ENCODE data around the gene HK1. TPM values are rescaled to one million over a fixed set of nuclear protein-coding genes. Genes with fewer than 3 reads are reported as not detected.

The HK1 gene
- polyA plus RNA-seq, 4 donors, result 3.8 to 21.8 (median 9.1) TPM

- 92 to 97% (median 92%) methylated on average over 16 of the region's 16 CpGs for WGBS, 3 donors
- peaks cover 0 to 34% (median 5%) of the 10 kb centered on the region in 3 donors for H3K36me3 ChIP-seq (ENCODE audit: control insufficient read depth in 3 of 3, insufficient read depth in 2 of 3, low read depth in 1 of 3, low read length in 3 of 3)
- no peak overlapping the region for H3K27ac ChIP-seq (ENCODE audit: low read depth in 1 of 3, low read length in 2 of 3)
- H3K27me3 ChIP-seq (ENCODE audit: control insufficient read depth in 3 of 3, insufficient read depth in 3 of 3, low read length in 3 of 3), result no peaks in the 10 kb centered on the region
- H3K9me3 ChIP-seq (ENCODE audit: control insufficient read depth in 2 of 2, insufficient read depth in 1 of 2, low read depth in 1 of 2, low read length in 1 of 2), result no peaks in the 10 kb centered on the region
- H3K4me3 ChIP-seq (ENCODE audit: low read depth in 1 of 3, low read length in 3 of 3), result no peak overlapping the region
- FAIRE-seq, result no peak
- DNase-seq, result no peak
- no peaks in the 10 kb centered on the region for H3K4me1 ChIP-seq (ENCODE audit: control insufficient read depth in 3 of 3, insufficient read depth in 2 of 3, low read depth in 1 of 3, low read length in 2 of 3)
Observed at GRCh38 chr10:69398466-69398865, 120.2 kb downstream of the HK1 start.

DNA sequence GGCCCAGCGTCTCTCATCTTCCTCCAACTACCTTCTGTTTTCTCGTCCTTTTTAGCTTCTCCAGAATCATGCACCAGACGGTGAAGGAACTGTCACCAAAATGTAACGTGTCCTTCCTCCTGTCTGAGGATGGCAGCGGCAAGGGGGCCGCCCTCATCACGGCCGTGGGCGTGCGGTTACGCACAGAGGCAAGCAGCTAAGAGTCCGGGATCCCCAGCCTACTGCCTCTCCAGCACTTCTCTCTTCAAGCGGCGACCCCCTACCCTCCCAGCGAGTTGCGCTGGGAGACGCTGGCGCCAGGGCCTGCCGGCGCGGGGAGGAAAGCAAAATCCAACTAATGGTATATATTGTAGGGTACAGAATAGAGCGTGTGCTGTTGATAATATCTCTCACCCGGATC is 122.6 kb downstream of the HK1 start:
- Histone ChIP-seq H3K27me3 (ENCODE audit: control insufficient read depth in 3 of 3, insufficient read depth in 3 of 3, low read length in 3 of 3) (no peaks in the 10 kb centered on the region), H3K9me3 (ENCODE audit: control insufficient read depth in 2 of 2, insufficient read depth in 1 of 2, low read depth in 1 of 2, low read length in 1 of 2) (no peaks in the 10 kb centered on the region), H3K36me3 (ENCODE audit: control insufficient read depth in 3 of 3, insufficient read depth in 2 of 3, low read depth in 1 of 3, low read length in 3 of 3) (peaks cover 0 to 22% (median 2%) of the 10 kb centered on the region in 3 donors), H3K4me3 (ENCODE audit: low read depth in 1 of 3, low read length in 3 of 3) (no peak overlapping the region), H3K27ac (ENCODE audit: low read depth in 1 of 3, low read length in 2 of 3) (no peak overlapping the region), H3K4me1 (ENCODE audit: control insufficient read depth in 3 of 3, insufficient read depth in 2 of 3, low read depth in 1 of 3, low read length in 2 of 3) (no peaks in the 10 kb centered on the region)
- FAIRE-seq (no peak), DNase-seq (no peak)
- WGBS, 3 donors, result 90 to 96% (median 92%) methylated on average over 23 of the region's 23 CpGs

GRCh38 chr10:69401416-69401815 is 123.1 kb downstream of the HK1 start:
- H3K9me3 ChIP-seq (ENCODE audit: control insufficient read depth in 2 of 2, insufficient read depth in 1 of 2, low read depth in 1 of 2, low read length in 1 of 2), result no peaks in the 10 kb centered on the region
- DNase-seq (no peak), FAIRE-seq (no peak)
- WGBS, 3 donors, result 86 to 93% (median 92%) methylated on average over 11 of the region's 11 CpGs
- no peak overlapping the region for H3K4me3 ChIP-seq (ENCODE audit: low read depth in 1 of 3, low read length in 3 of 3)
- no peaks in the 10 kb centered on the region for H3K4me1 ChIP-seq (ENCODE audit: control insufficient read depth in 3 of 3, insufficient read depth in 2 of 3, low read depth in 1 of 3, low read length in 2 of 3)
- peaks cover 0 to 22% (median 2%) of the 10 kb centered on the region in 3 donors for H3K36me3 ChIP-seq (ENCODE audit: control insufficient read depth in 3 of 3, insufficient read depth in 2 of 3, low read depth in 1 of 3, low read length in 3 of 3)
- no peak overlapping the region for H3K27ac ChIP-seq (ENCODE audit: low read depth in 1 of 3, low read length in 2 of 3)
- H3K27me3 ChIP-seq (ENCODE audit: control insufficient read depth in 3 of 3, insufficient read depth in 3 of 3, low read length in 3 of 3), result no peaks in the 10 kb centered on the region

DNA sequence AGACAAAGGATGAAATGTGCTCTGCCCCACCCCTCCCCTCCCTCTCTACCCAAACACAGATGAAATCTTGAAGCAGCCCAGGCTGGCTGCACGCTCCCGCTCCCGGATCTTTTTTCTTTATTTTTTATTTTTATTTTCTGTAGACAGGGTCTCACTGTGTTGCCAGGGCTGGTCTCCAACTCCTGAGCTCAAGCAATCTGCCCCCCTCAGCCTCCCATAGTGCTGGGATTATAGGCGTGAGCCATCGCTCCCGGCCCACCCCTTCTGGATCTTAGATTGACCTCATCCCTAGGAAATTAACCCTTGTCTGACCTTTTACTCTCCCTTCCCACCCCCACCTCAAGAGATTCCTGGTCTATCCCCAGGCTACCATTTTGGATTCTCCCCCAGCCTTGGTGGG is 124.1 kb downstream of the HK1 start:
- DNase-seq, result no peak
- Histone ChIP-seq H3K9me3 (ENCODE audit: control insufficient read depth in 2 of 2, insufficient read depth in 1 of 2, low read depth in 1 of 2, low read length in 1 of 2) (no peaks in the 10 kb centered on the region), H3K4me1 (ENCODE audit: control insufficient read depth in 3 of 3, insufficient read depth in 2 of 3, low read depth in 1 of 3, low read length in 2 of 3) (no peaks in the 10 kb centered on the region), H3K27ac (ENCODE audit: low read depth in 1 of 3, low read length in 2 of 3) (no peak overlapping the region), H3K27me3 (ENCODE audit: control insufficient read depth in 3 of 3, insufficient read depth in 3 of 3, low read length in 3 of 3) (no peaks in the 10 kb centered on the region), H3K4me3 (ENCODE audit: low read depth in 1 of 3, low read length in 3 of 3) (no peak overlapping the region), H3K36me3 (ENCODE audit: control insufficient read depth in 3 of 3, insufficient read depth in 2 of 3, low read depth in 1 of 3, low read length in 3 of 3) (peaks cover 0 to 22% (median 0%) of the 10 kb centered on the region in 3 donors)
- WGBS, 3 donors, result 88 to 91% (median 90%) methylated on average over 6 of the region's 6 CpGs
- no peak for FAIRE-seq

DNA sequence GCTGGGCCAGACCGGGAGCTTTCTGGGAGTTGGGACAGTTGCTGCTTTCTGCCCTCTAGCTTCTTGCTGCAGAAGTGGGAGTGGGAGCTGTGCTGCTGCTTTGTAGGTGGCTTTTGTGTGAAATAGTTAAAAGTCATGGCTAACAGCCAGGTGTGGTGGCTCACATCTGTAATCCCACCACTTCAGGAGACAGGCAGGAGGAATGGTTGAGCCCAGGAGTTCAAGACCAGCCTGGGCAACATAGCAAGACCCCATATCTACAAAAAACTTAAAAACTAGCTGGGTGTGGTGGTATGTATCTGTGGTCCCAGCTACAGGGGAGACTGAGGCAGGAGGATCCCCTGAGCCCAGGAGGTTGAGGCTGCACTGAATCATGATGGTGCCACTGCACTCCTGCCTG is 124.8 kb downstream of the HK1 start:
- peaks cover 0 to 2% (median 0%) of the 10 kb centered on the region in 3 donors for H3K4me1 ChIP-seq (ENCODE audit: control insufficient read depth in 3 of 3, insufficient read depth in 2 of 3, low read depth in 1 of 3, low read length in 2 of 3)
- FAIRE-seq (no peak), DNase-seq (no peak)
- no peak overlapping the region for H3K27ac ChIP-seq (ENCODE audit: low read depth in 1 of 3, low read length in 2 of 3)
- WGBS, 3 donors, result 31 to 72% (median 50%) methylated on average over 1 of the region's 1 CpG
- peaks cover 0 to 22% (median 0%) of the 10 kb centered on the region in 3 donors for H3K36me3 ChIP-seq (ENCODE audit: control insufficient read depth in 3 of 3, insufficient read depth in 2 of 3, low read depth in 1 of 3, low read length in 3 of 3)
- H3K4me3 ChIP-seq (ENCODE audit: low read depth in 1 of 3, low read length in 3 of 3), result no peak overlapping the region
- H3K27me3 ChIP-seq (ENCODE audit: control insufficient read depth in 3 of 3, insufficient read depth in 3 of 3, low read length in 3 of 3), result no peaks in the 10 kb centered on the region
- no peaks in the 10 kb centered on the region for H3K9me3 ChIP-seq (ENCODE audit: control insufficient read depth in 2 of 2, insufficient read depth in 1 of 2, low read depth in 1 of 2, low read length in 1 of 2)

GRCh38 chr10:69403519-69403918 is 125.2 kb downstream of the HK1 start:
- Histone ChIP-seq H3K27ac (ENCODE audit: low read depth in 1 of 3, low read length in 2 of 3) (no peak overlapping the region), H3K4me1 (ENCODE audit: control insufficient read depth in 3 of 3, insufficient read depth in 2 of 3, low read depth in 1 of 3, low read length in 2 of 3) (peaks cover 0 to 6% (median 0%) of the 10 kb centered on the region in 3 donors), H3K4me3 (ENCODE audit: low read depth in 1 of 3, low read length in 3 of 3) (no peak overlapping the region), H3K27me3 (ENCODE audit: control insufficient read depth in 3 of 3, insufficient read depth in 3 of 3, low read length in 3 of 3) (no peaks in the 10 kb centered on the region), H3K36me3 (ENCODE audit: control insufficient read depth in 3 of 3, insufficient read depth in 2 of 3, low read depth in 1 of 3, low read length in 3 of 3) (peaks cover 0 to 20% (median 0%) of the 10 kb centered on the region in 3 donors), H3K9me3 (ENCODE audit: control insufficient read depth in 2 of 2, insufficient read depth in 1 of 2, low read depth in 1 of 2, low read length in 1 of 2) (no peaks in the 10 kb centered on the region)
- FAIRE-seq, result no peak
- whole genome bisulfite sequencing, 3 donors, result 60 to 64% (median 62%) methylated on average over 3 of the region's 3 CpGs
- no peak for DNase-seq

- WGBS, 3 donors, result 71 to 86% (median 83%) methylated on average over 10 of the region's 10 CpGs
- FAIRE-seq, result no peak
Observed at GRCh38 chr10:69404786-69405185, 126.5 kb downstream of the HK1 start.

GRCh38 chr10:69405221-69405620 is 126.9 kb downstream of the HK1 start:
- FAIRE-seq (no peak), DNase-seq (no peak)
- H3K27ac ChIP-seq (ENCODE audit: low read depth in 1 of 3, low read length in 2 of 3), result peak overlapping the region in 1 of 3 donors; percentile 8
- H3K9me3 ChIP-seq (ENCODE audit: control insufficient read depth in 2 of 2, insufficient read depth in 1 of 2, low read depth in 1 of 2, low read length in 1 of 2), result no peaks in the 10 kb centered on the region
- H3K27me3 ChIP-seq (ENCODE audit: control insufficient read depth in 3 of 3, insufficient read depth in 3 of 3, low read length in 3 of 3), result no peaks in the 10 kb centered on the region
- H3K4me1 ChIP-seq (ENCODE audit: control insufficient read depth in 3 of 3, insufficient read depth in 2 of 3, low read depth in 1 of 3, low read length in 2 of 3), result peaks cover 0 to 11% (median 0%) of the 10 kb centered on the region in 3 donors
- peaks cover 0 to 13% (median 0%) of the 10 kb centered on the region in 3 donors for H3K36me3 ChIP-seq (ENCODE audit: control insufficient read depth in 3 of 3, insufficient read depth in 2 of 3, low read depth in 1 of 3, low read length in 3 of 3)
- 74 to 82% (median 78%) methylated on average over 4 of the region's 4 CpGs for WGBS, 3 donors
- H3K4me3 ChIP-seq (ENCODE audit: low read depth in 1 of 3, low read length in 3 of 3), result no peak overlapping the region

More at GRCh38 chr10:69404786-69405185, 126.5 kb downstream of the HK1 start:
- DNase-seq, result no peak
- Histone ChIP-seq H3K27ac (ENCODE audit: low read depth in 1 of 3, low read length in 2 of 3) (no peak overlapping the region), H3K27me3 (ENCODE audit: control insufficient read depth in 3 of 3, insufficient read depth in 3 of 3, low read length in 3 of 3) (no peaks in the 10 kb centered on the region), H3K4me1 (ENCODE audit: control insufficient read depth in 3 of 3, insufficient read depth in 2 of 3, low read depth in 1 of 3, low read length in 2 of 3) (peaks cover 0 to 11% (median 0%) of the 10 kb centered on the region in 3 donors), H3K4me3 (ENCODE audit: low read depth in 1 of 3, low read length in 3 of 3) (no peak overlapping the region), H3K36me3 (ENCODE audit: control insufficient read depth in 3 of 3, insufficient read depth in 2 of 3, low read depth in 1 of 3, low read length in 3 of 3) (peaks cover 0 to 15% (median 0%) of the 10 kb centered on the region in 3 donors), H3K9me3 (ENCODE audit: control insufficient read depth in 2 of 2, insufficient read depth in 1 of 2, low read depth in 1 of 2, low read length in 1 of 2) (no peaks in the 10 kb centered on the region)

DNA sequence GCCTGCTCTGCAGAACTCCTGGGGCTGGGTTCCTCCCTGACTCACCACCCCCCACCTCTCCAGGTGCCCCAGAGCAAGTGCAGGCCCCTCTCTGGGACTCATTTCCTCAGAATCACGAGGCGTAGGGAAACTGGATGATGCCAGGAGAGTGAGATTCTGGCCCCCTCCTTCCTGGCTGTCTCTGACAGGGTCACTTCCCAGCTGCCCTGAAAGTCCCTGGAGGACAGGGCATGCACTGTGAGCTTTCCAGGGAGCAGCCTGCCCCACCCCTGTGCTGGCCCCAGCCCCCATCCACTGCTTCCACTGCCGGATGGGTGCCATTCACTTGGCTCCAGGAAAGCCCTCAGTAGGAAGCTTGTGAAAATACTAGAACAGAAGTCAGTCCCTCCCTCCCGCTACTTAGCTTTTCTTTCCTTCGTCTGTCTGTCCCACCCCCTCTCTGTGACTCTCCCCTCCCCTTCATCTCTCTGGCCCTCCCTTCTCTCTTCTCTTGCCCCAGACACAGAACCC is 128.1 kb downstream of the HK1 start:
- Histone ChIP-seq H3K9me3 (ENCODE audit: control insufficient read depth in 2 of 2, insufficient read depth in 1 of 2, low read depth in 1 of 2, low read length in 1 of 2) (no peaks in the 10 kb centered on the region), H3K4me3 (ENCODE audit: low read depth in 1 of 3, low read length in 3 of 3) (no peak overlapping the region), H3K27ac (ENCODE audit: low read depth in 1 of 3, low read length in 2 of 3) (no peak overlapping the region), H3K36me3 (ENCODE audit: control insufficient read depth in 3 of 3, insufficient read depth in 2 of 3, low read depth in 1 of 3, low read length in 3 of 3) (peaks cover 0 to 3% (median 0%) of the 10 kb centered on the region in 3 donors), H3K27me3 (ENCODE audit: control insufficient read depth in 3 of 3, insufficient read depth in 3 of 3, low read length in 3 of 3) (no peaks in the 10 kb centered on the region), H3K4me1 (ENCODE audit: control insufficient read depth in 3 of 3, insufficient read depth in 2 of 3, low read depth in 1 of 3, low read length in 2 of 3) (peaks cover 0 to 11% (median 0%) of the 10 kb centered on the region in 3 donors)
- WGBS, 3 donors, result 41 to 54% (median 41%) methylated on average over 5 of the region's 5 CpGs
- FAIRE-seq, result no peak
- DNase-seq, result peak in 1 of 2 donors; percentile 52

Data from small intestine (tissue), 7 donors.